Panc1 (cell line): ENCODE measurements around the gene ATP11A. TPM values are rescaled to one million over a fixed set of nuclear protein-coding genes. Genes with fewer than 3 reads are reported as not detected.

Experiments
- ATAC-seq: fragments of 200-7000 bp; cut with Tn5 transposase; 2 replicates; pipeline ENCODE4 v1.9.1; 2020; ENCODE audit warnings: mild to moderate bottlenecking, moderate library complexity
- BruUV-seq: library from RNA; stranded (reverse); fragments of 400-500 nt; replicated peaks from 2 replicates; lab custom pipeline; 2021; lab: Mats Ljungman, UMichigan
- CTCF ChIA-PET: fragments of 300-600 bp; sonication (Branson Sonifier 250); formaldehyde crosslinking; loops from one replicate; lab custom pipeline; 2022; ENCODE audit warnings: antibody characterized with exemption; lab: Charles Lee
- POLR2A ChIA-PET: fragments of 300-600 bp; sonication (Branson Sonifier 250); formaldehyde crosslinking; loops from one replicate; lab custom pipeline; 2022; ENCODE audit warnings: antibody characterized with exemption; lab: Charles Lee
- DNase-seq: peaks from one replicate; pipeline ENCODE4 v3.0.0-alpha.2; 2010; ENCODE audit warnings: low read depth, low spot score
- H3K27ac ChIP-seq: 2 replicates; pipeline ENCODE4 v1.5.1; 2011; ENCODE audit warnings: mild to moderate bottlenecking, low read length, inconsistent platforms
- H3K27me3 ChIP-seq: fragments of 200-500 bp; sonication (Bioruptor generic); 2 replicates; pipeline ENCODE4 v1.6.0; 2014; ENCODE audit warnings: low read length, inconsistent platforms; ENCODE audit not compliant: control insufficient read depth, insufficient read depth
- H3K36me3 ChIP-seq: fragments of 200-500 bp; sonication (Bioruptor generic); 2 replicates; pipeline ENCODE4 v1.5.1; 2014; ENCODE audit warnings: inconsistent platforms, mild to moderate bottlenecking, low read length, moderate library complexity; ENCODE audit not compliant: control insufficient read depth, insufficient read depth
- H3K4me1 ChIP-seq: 2 replicates; pipeline ENCODE4 v1.5.1; 2011; ENCODE audit warnings: inconsistent platforms, mild to moderate bottlenecking, low read length, moderate library complexity; ENCODE audit not compliant: control insufficient read depth, insufficient read depth
- H3K4me3 ChIP-seq, 2 experiments: 2 replicates each; pipeline ENCODE4 v1.5.1; 2011 to 2012; ENCODE audit warnings: low read depth in 2 of 2, low read length in 2 of 2, mild to moderate bottlenecking in 2 of 2, inconsistent platforms in 1 of 2, moderate library complexity in 1 of 2
- H3K9me3 ChIP-seq: fragments of 200-500 bp; sonication (Bioruptor generic); 2 replicates; pipeline ENCODE4 v1.5.1; 2014; ENCODE audit warnings: low read depth, mild to moderate bottlenecking, inconsistent platforms, low read length, moderate library complexity; ENCODE audit not compliant: control insufficient read depth, insufficient read depth
- CTCF ChIP-seq: fragments of 450-650 bp; IDR thresholded peaks from 2 replicates; pipeline ENCODE4 v1.5.1; 2017; ENCODE audit warnings: mild to moderate bottlenecking
- POLR2AphosphoS5 ChIP-seq: IDR thresholded peaks from 2 replicates; pipeline ENCODE4 v1.6.1; 2012; ENCODE audit warnings: mild to moderate bottlenecking, low read depth, low read length, moderate library complexity
- REST ChIP-seq, 2 experiments: IDR thresholded peaks; 2 replicates each; pipeline ENCODE4 v1.6.1; 2011 to 2012; ENCODE audit warnings: low read depth in 2 of 2, control low read depth in 1 of 2, low read length in 1 of 2, mild to moderate bottlenecking in 1 of 2, moderate library complexity in 1 of 2; ENCODE audit not compliant: insufficient read depth in 1 of 2
- SIN3A ChIP-seq: IDR thresholded peaks from 2 replicates; pipeline ENCODE4 v1.6.1; 2012; ENCODE audit warnings: low read depth, mild to moderate bottlenecking, low read length, moderate library complexity, borderline replicate concordance; ENCODE audit not compliant: insufficient read depth
- TCF7L2 ChIP-seq: IDR thresholded peaks from 2 replicates; pipeline ENCODE4 v1.6.1; 2011; ENCODE audit warnings: mild to moderate bottlenecking, low read depth, low read length, inconsistent platforms
- in situ Hi-C: cut with HindIII; loops from 2 replicates; pipeline ENCODE4 v1.10.0; 2016; ENCODE audit warnings: low sequenced_read_pairs, low pct_unique_long_range_greater_than_20kb
- intact Hi-C: fragments of 100-400 bp; cut with micrococcal nuclease; formaldehyde crosslinking; loops from one replicate; pipeline ENCODE4 v1.10.0; 2022; ENCODE audit not compliant: unreplicated experiment
- total RNA-seq: library from RNA; stranded (reverse); gene quantifications from one replicate; pipeline ENCODE4 v1.2.1, GENCODE V29; 2021; ENCODE audit not compliant: unreplicated experiment

Gene ATP11A
- total RNA-seq, 1 experiment from 2014 or later: 85.8 TPM

- Histone ChIP-seq H3K27ac (peak overlapping the region; percentile 75), H3K4me1 (peaks cover 55% of the 10 kb centered on the region), H3K9me3 (no peaks in the 10 kb centered on the region), H3K4me3 (peak overlapping the region in 1 of 2 experiments; percentile 16; a peak in 1 of 4 replicates), H3K36me3 (no peaks in the 10 kb centered on the region), H3K27me3 (no peaks in the 10 kb centered on the region)
- no TSS peak for BruUV-seq
- in situ Hi-C loops: no loop called here
- CTCF ChIA-PET: no interaction called here
- intact Hi-C loops: no loop called here
- ATAC-seq (peak; percentile 35), DNase-seq (no peak)
- POLR2A ChIA-PET: no interaction called here
- TF ChIP-seq CTCF (no peak), POLR2AphosphoS5 (no peak), SIN3A (no peak), TCF7L2 (no peak), REST (IDR thresholded peaks at IDR 0.05; ENCODE audit: insufficient read depth in 1 of 2, low read depth in 2 of 2, low read length in 1 of 2) (no peak)
Observed at GRCh38 chr13:112725346-112726015, 35.6 kb downstream of the ATP11A start.

- TF ChIP-seq TCF7L2: no peak
- TF ChIP-seq POLR2AphosphoS5: no peak
- TF ChIP-seq REST (IDR thresholded peaks at IDR 0.05; ENCODE audit: insufficient read depth in 1 of 2, low read depth in 2 of 2, low read length in 1 of 2): no peak
- no peak for TF ChIP-seq SIN3A
- TF ChIP-seq CTCF: no peak
- no TSS peak for BruUV-seq
- no peak overlapping the region; a peak in 1 of 4 replicates for H3K4me3 ChIP-seq
- DNase-seq (no peak), ATAC-seq (peak; percentile 1)
- CTCF ChIA-PET: no interaction called here
- peaks cover 48% of the 10 kb centered on the region for H3K4me1 ChIP-seq
- H3K27me3 ChIP-seq: no peaks in the 10 kb centered on the region
- peak overlapping the region; percentile 75 for H3K27ac ChIP-seq
- POLR2A ChIA-PET: no interaction called here
- H3K9me3 ChIP-seq: no peaks in the 10 kb centered on the region
- no peaks in the 10 kb centered on the region for H3K36me3 ChIP-seq
- in situ Hi-C loops (no loop called here), intact Hi-C loops (no loop called here)
Observed at GRCh38 chr13:112726016-112726767, 36.4 kb downstream of the ATP11A start.
